Stimulated activated CD8-positive, alpha-beta memory T cell treated with anti-CD3 and anti-CD28 coated beads, Interleukin-15, amount 100 ng/mL, for 4 hours (primary cell): ENCODE data around the gene NMT2.
A peak's percentile ranks its signal among the peaks of the same experiment; 100 is the strongest.

ENCODE experiments used
- DNase-seq, 2 donors: peaks; one replicate each; pipeline ENCODE4 v3.0.0-alpha.2; 2020; ENCODE audit warnings: low read depth in 2 of 2

Gene NMT2

DNA sequence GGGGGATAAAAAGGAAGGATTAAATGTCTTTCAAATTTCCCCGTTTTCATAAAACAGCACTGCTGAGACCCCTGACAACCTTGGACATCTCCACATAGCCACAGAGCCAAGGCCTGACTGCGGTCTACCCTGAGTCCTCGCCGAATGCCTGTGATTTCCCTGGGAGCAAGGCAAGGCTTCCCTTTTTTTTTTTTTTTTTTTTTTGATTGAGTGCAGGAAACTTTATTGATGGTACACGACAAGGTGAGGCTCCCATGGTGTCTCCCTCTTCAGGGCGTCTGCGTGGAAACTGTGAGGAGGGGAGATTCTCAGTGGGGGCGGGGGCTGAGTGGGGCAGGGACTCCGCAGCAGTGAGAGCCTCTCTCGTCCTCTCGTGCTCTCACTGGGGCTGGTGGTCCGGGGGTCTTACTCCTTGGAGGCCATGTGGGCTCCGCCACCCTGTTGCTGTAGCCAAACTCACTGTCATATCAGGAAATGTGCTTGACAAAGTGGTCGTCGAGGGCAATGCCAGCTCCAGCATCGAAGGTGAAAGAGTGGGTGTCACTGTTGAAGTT, 75.6 kb downstream of the NMT2 start:
- no peak for DNase-seq

- no peak for DNase-seq
Observed at GRCh38 chr10:15091418-15091817, 77.1 kb downstream of the NMT2 start.

- peak; percentile 49 to 65 for DNase-seq
Observed at GRCh38 chr10:15088428-15089261, 79.8 kb downstream of the NMT2 start, which contains the start of gene ACBD7. Gene ACBD7 (minus strand): TSS chr10:15088776. CDS start chr10:15088728, 48 bp downstream.

- DNase-seq: no peak
Observed at GRCh38 chr10:15084502-15084922, 84.0 kb downstream of the NMT2 start.

DNA sequence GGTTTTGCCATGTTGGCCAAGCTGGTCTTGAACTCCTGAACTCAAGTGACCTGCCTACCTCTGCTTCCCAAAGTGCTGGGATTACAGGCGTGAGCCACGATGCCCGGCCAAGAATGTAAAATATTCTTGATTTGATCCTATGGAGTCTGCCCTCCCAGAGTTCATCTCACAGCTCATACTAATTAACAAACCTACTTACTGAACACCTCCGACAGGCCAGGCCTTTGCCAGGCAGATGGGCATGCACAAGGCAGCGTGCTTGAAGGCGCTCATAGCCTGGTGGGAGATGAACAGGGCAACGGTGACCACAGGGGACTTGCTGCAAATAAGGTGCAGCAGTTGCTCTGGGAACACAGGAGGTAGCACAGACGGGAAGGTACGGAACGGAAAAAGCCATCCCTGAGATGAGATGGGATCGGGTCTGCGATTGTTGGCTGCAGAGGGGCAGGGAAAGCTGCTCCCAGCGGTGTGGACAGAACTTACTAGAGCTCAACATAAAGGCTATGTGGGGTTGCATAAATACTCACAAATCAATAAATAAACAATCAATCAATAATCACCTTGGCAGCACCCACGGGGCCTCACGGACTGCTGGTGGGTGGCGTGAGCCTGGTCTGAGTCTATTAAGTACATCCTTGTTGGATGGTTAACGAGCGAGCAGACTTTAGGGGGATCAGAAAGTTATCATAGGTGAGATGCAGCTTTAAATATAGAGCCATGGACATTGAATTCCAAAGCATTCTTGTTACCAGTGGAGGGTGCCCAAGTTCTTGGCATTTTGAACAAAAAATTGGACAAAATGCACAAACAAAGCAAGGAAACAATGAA, 84.6 kb downstream of the NMT2 start:
- DNase-seq: no peak

GRCh38 chr10:15075421-15075820, 93.1 kb downstream of the NMT2 start:
- DNase-seq: no peak

- no peak for DNase-seq
Observed at GRCh38 chr10:15072358-15072757, 96.1 kb downstream of the NMT2 start.

DNA sequence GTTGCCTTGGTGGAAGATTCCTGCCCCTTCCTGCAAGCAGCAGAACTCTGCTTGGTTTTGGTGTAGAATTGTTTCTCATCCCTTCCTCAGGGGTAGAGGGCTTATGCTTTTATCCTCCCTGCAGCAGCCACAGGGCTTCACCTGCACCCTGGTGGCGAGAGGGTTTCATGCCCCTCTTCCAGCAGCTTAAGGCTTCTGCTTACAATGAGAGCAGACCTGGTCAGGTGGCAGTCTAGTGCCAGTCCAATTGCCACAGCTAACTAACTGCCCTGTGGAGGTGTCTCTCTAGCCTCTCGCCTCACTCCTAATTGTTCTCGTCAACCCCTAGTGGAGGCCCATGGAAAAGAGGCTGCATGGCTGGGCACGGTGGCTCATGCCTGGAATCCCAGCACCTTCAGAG, 99.3 kb downstream of the NMT2 start:
- no peak for DNase-seq

DNA sequence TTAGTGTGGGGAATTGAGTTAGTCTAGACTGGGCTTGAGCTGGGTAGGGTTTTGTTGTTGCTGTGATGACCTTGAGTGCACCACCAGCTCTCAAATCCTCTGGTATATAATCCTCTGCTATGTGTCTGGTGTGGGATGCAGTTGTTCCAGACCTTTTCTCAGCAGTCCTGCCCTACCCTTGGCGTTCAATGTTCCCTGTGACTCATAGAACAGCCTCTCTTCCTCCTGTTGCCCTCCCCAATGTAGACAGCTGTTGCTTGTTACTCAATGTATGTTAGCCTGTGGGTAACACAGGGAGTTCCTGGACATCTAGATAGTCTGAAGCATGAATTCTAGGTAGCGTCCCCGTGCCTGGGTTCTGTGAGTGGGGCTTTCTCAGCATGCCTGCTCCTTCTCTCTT, 99.7 kb downstream of the NMT2 start:
- no peak for DNase-seq

DNA sequence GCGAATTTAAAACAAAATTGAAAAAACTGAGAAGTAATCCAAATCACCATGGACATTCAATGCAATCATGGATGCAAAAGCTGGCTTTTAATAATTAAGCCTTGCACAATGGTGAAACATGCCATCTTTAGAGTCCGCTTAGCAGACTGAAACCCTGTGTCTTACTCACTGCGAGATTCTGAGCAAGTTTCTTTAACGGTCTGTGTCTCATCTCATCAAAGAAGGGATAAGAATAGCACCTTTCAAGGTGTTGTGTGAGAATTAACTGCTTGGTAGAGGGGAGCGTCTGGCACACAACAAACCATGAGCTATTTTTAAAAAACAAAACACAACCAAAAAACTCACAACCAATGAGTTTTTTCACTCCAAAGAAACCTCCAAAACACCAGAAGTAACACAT, 101.3 kb downstream of the NMT2 start:
- no peak for DNase-seq

- no peak for DNase-seq
Observed at GRCh38 chr10:15060638-15061037, 107.9 kb downstream of the NMT2 start.

GRCh38 chr10:15059914-15060313, 108.6 kb downstream of the NMT2 start:
- DNase-seq: no peak

DNA sequence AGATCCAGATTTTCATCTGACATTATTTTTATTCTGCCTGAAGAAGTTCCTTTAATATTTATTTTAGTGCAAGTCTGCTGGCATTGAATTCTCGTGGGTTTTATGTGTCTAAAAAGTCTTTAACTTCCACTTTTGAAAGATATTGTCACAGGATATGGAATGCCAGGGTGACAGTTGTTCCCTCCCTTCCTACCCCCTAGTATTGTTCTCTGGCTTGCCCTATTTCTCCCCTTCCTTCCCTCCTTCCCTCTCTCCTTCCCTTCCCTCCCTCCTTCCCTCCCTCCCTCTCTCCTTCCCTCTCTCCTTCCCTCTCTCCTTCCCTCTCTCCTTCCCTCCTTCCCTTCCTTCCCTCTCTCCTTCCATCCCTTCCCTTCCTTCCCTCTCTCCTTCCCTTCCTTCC, 109.8 kb downstream of the NMT2 start:
- no peak for DNase-seq
